Colonic mucosa (tissue), 4 donors: ENCODE data around the gene HEXD. TPM values are rescaled to one million over a fixed set of nuclear protein-coding genes. Genes with fewer than 3 reads are reported as not detected.

ENCODE experiments used
- DNase-seq: peaks from one replicate; pipeline ENCODE4 v3.0.0-alpha.2; 2020
- H3K27ac ChIP-seq: fragments of 200-600 bp; one replicate; pipeline ENCODE4 v1.8.0; 2021
- H3K27me3 ChIP-seq: fragments of 200-600 bp; one replicate; pipeline ENCODE4 v1.8.0; 2021
- H3K36me3 ChIP-seq: fragments of 200-600 bp; one replicate; pipeline ENCODE4 v1.8.0; 2021
- H3K4me1 ChIP-seq: fragments of 200-600 bp; one replicate; pipeline ENCODE4 v1.8.0; 2021; ENCODE audit warnings: mild to moderate bottlenecking
- H3K4me3 ChIP-seq: fragments of 200-600 bp; one replicate; pipeline ENCODE4 v1.8.0; 2021
- H3K9ac ChIP-seq, 2 donors: one replicate each; pipeline ENCODE4 v1.7.0; 2013; ENCODE audit warnings: control low read depth in 2 of 2, low read depth in 2 of 2, low read length in 2 of 2
- H3K9me3 ChIP-seq: fragments of 200-600 bp; one replicate; pipeline ENCODE4 v1.8.0; 2021
- CTCF ChIP-seq: fragments of 200-600 bp; IDR thresholded peaks from one replicate; pipeline ENCODE4 v1.8.0; 2022; ENCODE audit warnings: antibody characterized with exemption, mild to moderate bottlenecking
- intact Hi-C: fragments of 100-400 bp; cut with DNase I; formaldehyde crosslinking; loops from one replicate; pipeline ENCODE4 v1.14.1; 2022
- total RNA-seq, 2 donors: library from RNA; stranded (reverse); fragmentation: NEBNext Ultra II Directional in 1 of 2; extraction: Animal tissue kit (Norgen Biotek cat#: 25700) in 1 of 2; gene quantifications; one replicate each; pipeline ENCODE4 v1.2.1, GENCODE V29; 2021
- donor health status: healthy.
- donor health status: DM: no; HTN: no; CAD: no.
- donor health status: DM: no; HTN: no; CAD: no.

The HEXD gene
- total RNA-seq, 2 donors from 2014 or later: 26.3 to 31.4 TPM

GRCh38 chr17:82461827-82462524 lies 43.8 kb downstream of the HEXD start:
- TF ChIP-seq CTCF: no peak
- H3K9me3 ChIP-seq: no peaks in the 10 kb centered on the region
- intact Hi-C loops: no loop called here
- H3K4me3 ChIP-seq: no peak overlapping the region
- H3K27me3 ChIP-seq: no peaks in the 10 kb centered on the region
- no peak overlapping the region for H3K27ac ChIP-seq
- peaks cover 8% of the 10 kb centered on the region for H3K36me3 ChIP-seq
- no peak overlapping the region for H3K9ac ChIP-seq
- peaks cover 10% of the 10 kb centered on the region for H3K4me1 ChIP-seq
- no peak for DNase-seq

- no peak for DNase-seq
- TF ChIP-seq CTCF: no peak
- Histone ChIP-seq H3K27me3 (no peaks in the 10 kb centered on the region), H3K4me1 (peaks cover 3% of the 10 kb centered on the region), H3K27ac (no peak overlapping the region), H3K9me3 (no peaks in the 10 kb centered on the region), H3K4me3 (no peak overlapping the region), H3K9ac (no peak overlapping the region), H3K36me3 (peaks cover 8% of the 10 kb centered on the region)
- intact Hi-C loops: no loop called here
These were observed 45.2 kb downstream of the HEXD start for GRCh38 chr17:82463391-82463790.

GRCh38 chr17:82463925-82464566 lies 45.9 kb downstream of the HEXD start:
- Histone ChIP-seq H3K4me3 (no peak overlapping the region), H3K27ac (no peak overlapping the region), H3K9me3 (no peaks in the 10 kb centered on the region), H3K27me3 (no peaks in the 10 kb centered on the region), H3K9ac (no peak overlapping the region), H3K36me3 (peaks cover 8% of the 10 kb centered on the region), H3K4me1 (peaks cover 3% of the 10 kb centered on the region)
- intact Hi-C loops: no loop called here
- TF ChIP-seq CTCF: no peak
- no peak for DNase-seq

GRCh38 chr17:82464567-82464929 lies 46.4 kb downstream of the HEXD start:
- no peak for DNase-seq
- no peak for TF ChIP-seq CTCF
- Histone ChIP-seq H3K27me3 (no peaks in the 10 kb centered on the region), H3K4me3 (no peak overlapping the region), H3K27ac (no peak overlapping the region), H3K36me3 (peaks cover 8% of the 10 kb centered on the region), H3K9ac (no peak overlapping the region), H3K9me3 (no peaks in the 10 kb centered on the region), H3K4me1 (peaks cover 3% of the 10 kb centered on the region)
- intact Hi-C loops: no loop called here

- no peak for DNase-seq
- H3K36me3 ChIP-seq: peaks cover 8% of the 10 kb centered on the region
- no peak overlapping the region for H3K9ac ChIP-seq
- no peaks in the 10 kb centered on the region for H3K9me3 ChIP-seq
- TF ChIP-seq CTCF: no peak
- peaks cover 3% of the 10 kb centered on the region for H3K4me1 ChIP-seq
- no peak overlapping the region for H3K27ac ChIP-seq
- no peaks in the 10 kb centered on the region for H3K27me3 ChIP-seq
- H3K4me3 ChIP-seq: no peak overlapping the region
- intact Hi-C loops: no loop called here
These were observed 47.0 kb downstream of the HEXD start for GRCh38 chr17:82465023-82465603.
